ENCODE results near the gene VMAC. TPM values are rescaled to one million over a fixed set of nuclear protein-coding genes. Genes with fewer than 3 reads are reported as not detected.

VMAC gene
- total RNA-seq, 1 experiment from 2014 or later, result 1.8 TPM

DNA sequence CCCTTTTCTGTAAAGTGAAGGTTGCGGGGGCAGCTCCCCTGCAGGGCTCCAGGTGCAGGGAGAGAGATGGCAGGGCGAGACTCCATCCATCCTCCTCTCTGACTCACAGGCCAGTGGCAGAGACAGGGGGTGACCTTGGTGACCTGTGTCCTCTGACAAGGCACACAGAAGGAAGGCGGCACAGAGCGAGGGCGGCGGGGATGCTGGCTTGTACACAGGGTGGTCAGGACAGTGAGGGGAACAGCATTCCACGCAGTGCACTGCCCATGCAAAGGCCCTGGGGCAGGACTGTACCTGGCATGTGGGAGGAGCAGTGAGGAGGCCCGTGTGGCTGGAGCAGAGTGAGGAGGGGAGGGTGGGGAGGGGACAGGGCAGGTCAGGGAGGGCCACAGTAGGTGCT lies 8.8 kb upstream of the VMAC start:
- Histone ChIP-seq H3K27me3 (no peaks in the 10 kb centered on the region), H3K4me3 (no peak overlapping the region), H3K9me3 (no peaks in the 10 kb centered on the region), H3K36me3 (no peaks in the 10 kb centered on the region)
- no peak for DNase-seq

DNA sequence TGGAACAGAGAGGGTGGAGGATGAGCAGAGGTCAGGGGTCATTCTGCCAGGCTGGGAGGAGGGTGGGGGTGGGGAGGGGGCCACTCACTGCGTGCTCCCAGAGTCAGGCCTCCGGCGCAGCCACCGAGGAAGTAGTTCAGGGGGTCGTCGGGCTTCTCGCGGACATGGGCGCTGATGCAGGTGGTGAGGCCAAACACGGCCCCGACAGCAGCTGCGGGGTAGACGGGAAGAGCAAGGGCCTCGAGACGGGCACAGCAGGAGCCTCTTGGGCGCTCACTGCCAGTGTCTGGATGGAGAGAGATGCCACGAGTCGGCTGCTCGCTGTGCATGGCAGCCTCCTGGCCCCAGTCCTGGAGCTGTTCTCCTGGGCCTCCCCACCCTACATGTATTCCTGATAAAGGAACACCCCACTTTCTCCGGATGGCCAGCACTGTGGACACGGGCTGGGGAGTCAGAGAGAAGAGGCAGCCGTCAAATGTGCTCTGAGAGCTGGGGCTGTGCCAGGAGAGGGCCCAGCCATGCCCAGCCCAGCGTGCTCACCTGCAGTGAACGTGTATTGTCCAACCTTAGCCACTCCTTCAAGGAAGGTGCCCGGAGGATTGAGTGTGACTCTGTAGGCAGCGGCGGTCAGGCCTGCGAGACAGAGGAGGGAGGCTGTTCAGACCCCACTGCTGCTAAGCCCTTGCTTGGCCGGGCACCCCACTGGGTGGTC lies 8.2 kb upstream of the VMAC start:
- no peak for DNase-seq
- no peaks in the 10 kb centered on the region for H3K36me3 ChIP-seq
- no peaks in the 10 kb centered on the region for H3K27me3 ChIP-seq
- H3K4me3 ChIP-seq, result no peak overlapping the region
- no peaks in the 10 kb centered on the region for H3K9me3 ChIP-seq

DNA sequence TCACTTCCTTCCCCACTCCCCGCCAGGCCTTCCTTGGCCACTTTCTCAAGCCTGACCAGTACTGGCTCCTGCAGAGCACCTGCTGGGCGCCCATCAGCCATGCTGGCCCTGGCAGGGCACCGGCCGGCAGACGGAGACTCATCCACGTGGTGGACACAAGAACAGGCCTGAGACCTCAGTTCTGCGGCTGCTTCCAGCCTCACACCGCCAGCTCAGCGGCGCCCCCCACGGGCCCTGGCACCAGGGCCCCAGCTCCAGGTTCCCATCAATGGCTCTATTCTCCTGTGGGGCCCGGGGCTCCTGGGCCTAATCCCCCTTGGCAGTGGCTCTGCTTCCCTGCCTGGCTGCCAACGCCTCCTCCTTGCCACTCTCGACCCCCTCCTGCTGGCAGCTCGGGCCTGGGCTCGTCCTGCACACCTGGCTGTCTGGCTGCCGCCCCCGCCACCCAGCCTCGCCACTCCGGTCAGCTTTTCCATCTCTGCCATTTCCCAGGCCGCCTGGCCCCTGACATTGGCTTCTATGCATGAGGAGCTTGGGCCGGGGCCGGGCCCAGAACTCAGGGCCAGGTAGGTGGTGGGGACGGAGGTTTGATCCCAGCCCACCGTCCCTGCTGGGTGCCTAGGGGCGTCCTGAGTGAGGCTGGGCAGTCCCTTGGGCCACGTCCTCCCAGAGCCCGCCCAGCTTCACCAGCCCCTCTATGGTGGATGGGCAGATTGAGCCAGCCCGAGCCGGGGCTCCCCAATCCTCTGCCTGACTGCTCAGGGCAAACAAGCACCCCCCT lies 7.3 kb upstream of the VMAC start:
- no peaks in the 10 kb centered on the region for H3K36me3 ChIP-seq
- H3K4me3 ChIP-seq, result no peak overlapping the region
- no peak for DNase-seq
- no peaks in the 10 kb centered on the region for H3K27me3 ChIP-seq
- H3K9me3 ChIP-seq, result no peaks in the 10 kb centered on the region

DNA sequence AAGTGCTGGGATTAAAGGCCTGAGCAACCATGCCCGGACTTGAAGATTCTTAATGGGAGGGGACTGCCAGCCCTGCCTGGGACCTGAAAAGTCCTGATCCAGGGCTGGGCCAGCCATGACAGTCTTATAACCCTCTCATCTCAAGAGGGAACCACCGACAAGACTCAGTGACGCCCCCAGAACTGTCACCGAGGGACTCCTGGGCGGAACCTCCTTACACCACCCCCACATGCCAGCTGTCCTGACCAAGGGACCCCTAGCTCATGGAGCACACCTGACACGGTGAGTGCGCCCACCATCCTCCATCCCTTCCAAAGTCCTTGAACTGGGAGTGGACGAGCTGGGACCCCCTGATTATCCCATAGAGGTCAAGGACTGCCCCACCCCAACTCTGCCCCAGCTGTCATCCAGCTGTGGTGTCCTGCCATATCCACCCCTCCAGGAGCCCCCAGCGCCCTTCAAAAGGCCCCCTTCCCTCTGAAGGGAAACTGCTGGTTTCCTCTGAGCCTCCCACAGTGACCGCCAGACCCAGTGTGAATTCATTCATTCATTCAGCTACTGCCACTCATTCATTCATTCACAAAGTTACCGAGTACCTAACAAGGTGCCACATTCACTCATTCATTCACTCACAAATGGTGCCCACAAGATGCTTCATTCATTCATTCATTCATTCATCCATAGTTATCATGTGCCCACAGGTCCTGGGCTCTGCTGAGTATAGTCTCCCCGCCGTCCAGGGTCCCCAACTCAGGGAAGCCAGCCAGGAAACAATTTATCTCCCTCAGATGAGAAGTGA lies 4.7 kb upstream of the VMAC start:
- Histone ChIP-seq H3K4me3 (no peak overlapping the region), H3K36me3 (peaks cover 5% of the 10 kb centered on the region; the same call in 1 of the 2 replicates), H3K27me3 (no peaks in the 10 kb centered on the region), H3K9me3 (no peaks in the 10 kb centered on the region)
- DNase-seq, result no peak

DNA sequence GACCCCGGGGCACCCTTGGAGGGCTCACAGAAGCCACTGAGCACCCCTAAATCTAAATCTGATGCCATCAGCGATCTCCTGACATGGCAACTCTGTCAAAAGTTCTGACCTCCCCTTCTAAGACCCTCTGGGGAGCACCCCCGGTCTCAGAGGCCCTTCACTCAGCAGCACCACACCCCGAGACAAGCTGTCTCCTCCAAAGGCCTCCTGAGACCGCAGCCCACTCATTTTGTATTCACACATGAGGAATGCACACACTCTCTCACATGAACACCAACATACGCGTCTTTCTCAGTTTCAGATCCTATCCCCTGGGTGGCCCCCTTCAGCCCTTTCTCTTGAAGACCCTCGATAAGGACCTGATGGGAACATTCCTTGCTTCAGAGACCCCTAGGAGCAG lies 3.7 kb upstream of the VMAC start:
- H3K36me3 ChIP-seq, result peaks cover 5% of the 10 kb centered on the region; the same call in 1 of the 2 replicates
- no peak overlapping the region for H3K4me3 ChIP-seq
- H3K9me3 ChIP-seq, result no peaks in the 10 kb centered on the region
- no peak for DNase-seq
- H3K27me3 ChIP-seq, result no peaks in the 10 kb centered on the region

DNA sequence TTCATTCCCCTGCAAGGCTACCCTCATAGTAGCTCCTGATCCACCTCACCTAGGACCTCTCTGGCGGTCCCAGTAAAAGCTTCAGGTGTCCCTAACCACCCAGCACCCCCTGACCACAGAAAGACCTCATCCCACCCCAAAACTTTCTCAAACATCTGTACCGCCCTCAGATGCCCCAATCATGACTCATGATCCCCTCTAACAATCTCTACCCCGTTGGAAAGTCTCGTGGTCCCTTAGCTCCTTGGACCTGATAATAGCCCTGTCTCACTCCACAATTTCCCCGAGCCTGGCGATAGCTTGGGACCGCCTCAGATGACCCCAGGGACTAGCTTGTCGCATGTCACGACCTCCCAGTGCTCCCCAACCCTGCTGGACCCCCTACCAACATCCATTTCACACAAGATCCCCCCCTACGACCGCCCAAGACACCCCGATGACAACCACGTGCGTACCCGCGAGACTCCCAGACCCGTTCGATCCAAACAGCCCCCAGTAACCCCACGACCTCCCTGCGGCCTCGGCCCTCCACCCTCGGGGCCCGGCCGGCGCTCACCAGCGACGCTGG lies 1.5 kb upstream of the VMAC start:
- no peaks in the 10 kb centered on the region for H3K9me3 ChIP-seq
- DNase-seq, result no peak

DNA sequence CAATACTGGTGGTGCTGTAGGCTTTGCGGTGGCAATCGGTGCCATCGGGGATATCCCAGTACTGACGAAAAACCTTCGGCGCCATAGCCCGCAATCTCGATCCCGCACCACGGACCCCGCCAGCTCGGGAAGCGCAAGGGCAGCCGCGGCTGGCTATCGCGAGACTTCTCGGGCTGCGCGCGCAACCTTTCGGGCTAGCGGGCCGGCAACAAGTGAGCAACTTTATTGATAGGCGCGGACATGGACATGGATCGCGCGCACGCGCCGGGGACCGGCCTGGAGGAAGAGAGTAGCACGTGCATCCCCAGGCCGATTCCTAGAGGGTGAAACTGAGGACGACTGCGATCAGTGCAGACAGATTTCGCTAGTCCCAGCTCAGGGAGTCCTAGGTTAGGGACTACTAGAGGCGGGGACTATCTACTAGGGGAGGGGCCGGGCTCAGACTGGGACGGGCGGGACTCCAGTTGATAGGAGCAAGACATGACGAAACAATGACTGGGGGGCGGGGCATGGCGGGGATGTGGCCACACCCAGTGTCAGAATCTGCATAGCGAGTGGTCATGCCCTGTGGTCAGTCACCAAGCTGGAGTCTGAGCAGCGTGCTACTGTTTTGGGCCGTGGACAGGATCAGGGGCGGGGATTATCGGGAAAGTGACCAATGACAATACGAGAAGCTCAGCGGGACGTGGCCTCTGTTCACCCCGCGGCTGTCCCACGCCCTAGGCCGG lies 884 bp upstream of the VMAC start, which contains the start of gene NDUFA11:
Gene NDUFA11, minus strand, starts transcription at position 167 of the 728 bp plus-strand sequence. Its CDS starts 82 bp downstream, at position 85.
- Histone ChIP-seq H3K27me3 (no peaks in the 10 kb centered on the region), H3K36me3 (peaks cover 5% of the 10 kb centered on the region; the same call in 1 of the 2 replicates), H3K9me3 (no peaks in the 10 kb centered on the region), H3K4me3 (peak within 1 kb of the TSS; percentile 100)
- DNase-seq, result peak; percentile 93

More for the DNA sequence above, 1.5 kb upstream of the VMAC start:
- H3K27me3 ChIP-seq, result no peaks in the 10 kb centered on the region
- peaks cover 5% of the 10 kb centered on the region; the same call in 1 of the 2 replicates for H3K36me3 ChIP-seq
- peak overlapping the region; percentile 100 for H3K4me3 ChIP-seq

DNA sequence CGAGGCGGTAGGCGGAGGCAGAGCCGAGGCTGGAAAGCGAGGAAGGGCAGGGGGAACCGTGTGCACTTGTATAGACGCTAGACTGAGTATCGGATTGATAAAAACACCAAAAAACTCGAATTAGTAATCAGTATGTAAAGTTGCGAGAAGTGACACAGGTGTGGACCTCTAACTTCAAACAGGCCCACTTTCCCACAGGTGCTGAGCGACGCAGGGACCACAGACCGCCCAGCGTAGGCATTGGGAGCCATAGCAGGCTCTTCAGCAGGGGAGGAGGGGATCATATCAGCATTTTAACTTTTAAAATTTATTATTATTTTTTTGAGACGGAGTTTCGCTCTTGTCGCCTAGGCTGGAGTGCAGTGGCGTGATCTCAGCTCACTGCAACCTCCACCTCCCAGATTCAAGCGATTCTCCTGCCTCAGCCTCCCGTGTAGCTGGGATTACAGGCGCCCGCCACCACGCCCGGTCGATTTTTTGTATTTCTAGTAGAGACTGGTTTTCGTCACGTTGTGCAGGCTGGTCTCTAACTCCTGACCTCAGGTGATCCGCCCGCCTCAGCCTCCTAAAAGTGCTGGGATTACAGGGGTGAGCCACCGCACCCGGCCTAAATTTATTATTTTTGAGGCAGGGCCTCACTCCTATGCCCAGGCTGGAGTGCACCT lies 574 bp downstream of the VMAC start:
- H3K27me3 ChIP-seq, result no peaks in the 10 kb centered on the region

DNA sequence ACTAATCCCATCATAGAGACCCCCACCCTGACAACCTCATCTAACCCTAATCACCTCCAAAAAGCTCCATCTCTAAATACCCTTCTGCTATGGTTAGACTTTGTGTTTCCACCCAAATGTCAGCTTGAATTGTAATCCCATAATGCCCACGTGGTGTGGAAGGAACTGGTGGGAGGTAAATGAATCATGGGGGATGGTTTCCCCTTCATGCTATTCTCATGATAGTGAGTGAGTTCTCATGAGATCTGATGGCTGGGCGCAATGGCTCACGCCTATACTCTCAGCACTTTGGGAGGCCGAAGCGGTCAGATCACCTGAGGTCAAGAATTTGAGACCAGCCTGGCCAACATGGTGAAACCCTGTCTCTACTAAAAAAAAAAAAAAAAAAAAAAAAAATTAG lies 2.6 kb downstream of the VMAC start:
- no peaks in the 10 kb centered on the region for H3K9me3 ChIP-seq
- no peaks in the 10 kb centered on the region for H3K27me3 ChIP-seq
- peaks cover 5% of the 10 kb centered on the region; the same call in 1 of the 2 replicates for H3K36me3 ChIP-seq
- no peak overlapping the region for H3K4me3 ChIP-seq
- no peak for DNase-seq

More for the DNA sequence above, 574 bp downstream of the VMAC start:
- H3K9me3 ChIP-seq, result no peaks in the 10 kb centered on the region
- no peak for DNase-seq
- peaks cover 5% of the 10 kb centered on the region; the same call in 1 of the 2 replicates for H3K36me3 ChIP-seq
- H3K4me3 ChIP-seq, result peak overlapping the region; percentile 100

DNA sequence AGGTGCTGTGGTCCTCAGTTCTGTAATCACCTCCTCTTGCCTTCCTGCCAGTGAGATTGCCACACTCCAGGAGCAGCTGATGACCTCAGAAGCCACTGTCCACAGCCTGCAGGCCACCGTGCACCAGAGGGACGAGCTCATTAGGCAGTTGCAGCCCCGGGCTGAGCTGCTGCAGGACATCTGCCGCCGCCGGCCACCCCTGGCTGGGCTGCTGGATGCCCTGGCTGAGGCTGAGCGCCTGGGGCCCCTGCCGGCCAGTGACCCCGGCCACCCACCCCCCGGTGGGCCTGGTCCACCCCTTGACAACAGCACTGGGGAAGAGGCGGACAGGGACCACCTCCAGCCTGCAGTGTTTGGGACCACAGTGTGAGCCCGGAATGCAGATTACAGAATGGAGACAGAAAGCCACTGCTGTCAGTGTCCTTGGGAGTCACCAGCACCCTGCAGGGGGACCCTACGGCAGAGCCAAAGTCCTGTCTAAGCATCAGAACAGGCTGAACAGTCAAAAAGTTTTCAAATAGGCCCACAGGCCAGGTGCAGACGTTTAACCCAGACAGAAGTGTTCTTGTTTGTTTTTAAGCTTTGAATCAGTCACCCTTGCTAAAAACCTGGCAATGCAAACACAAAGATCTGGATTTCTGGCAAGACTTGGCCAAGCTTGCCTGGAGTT lies 4.2 kb downstream of the VMAC start:
- H3K9me3 ChIP-seq, result no peaks in the 10 kb centered on the region
- no peaks in the 10 kb centered on the region for H3K27me3 ChIP-seq
- H3K36me3 ChIP-seq, result no peaks in the 10 kb centered on the region
- H3K4me3 ChIP-seq, result no peak overlapping the region
- no peak for DNase-seq

DNA sequence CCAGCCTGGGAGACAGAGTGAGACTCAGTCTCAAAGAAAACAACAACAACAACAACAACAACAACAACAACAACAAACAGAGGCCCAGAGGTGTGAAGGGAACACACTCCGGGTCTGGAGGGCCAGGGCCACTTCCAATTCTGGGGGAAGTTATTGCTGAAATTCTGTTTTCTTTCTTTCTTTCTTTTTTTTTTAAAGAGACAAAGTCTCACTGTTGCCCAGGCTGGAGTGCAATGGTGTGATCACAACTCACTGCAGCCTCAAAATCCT lies 5.9 kb downstream of the VMAC start:
- no peak overlapping the region for H3K4me3 ChIP-seq
- H3K27me3 ChIP-seq, result no peaks in the 10 kb centered on the region
- H3K36me3 ChIP-seq, result no peaks in the 10 kb centered on the region
- no peak for DNase-seq
- no peaks in the 10 kb centered on the region for H3K9me3 ChIP-seq

DNA sequence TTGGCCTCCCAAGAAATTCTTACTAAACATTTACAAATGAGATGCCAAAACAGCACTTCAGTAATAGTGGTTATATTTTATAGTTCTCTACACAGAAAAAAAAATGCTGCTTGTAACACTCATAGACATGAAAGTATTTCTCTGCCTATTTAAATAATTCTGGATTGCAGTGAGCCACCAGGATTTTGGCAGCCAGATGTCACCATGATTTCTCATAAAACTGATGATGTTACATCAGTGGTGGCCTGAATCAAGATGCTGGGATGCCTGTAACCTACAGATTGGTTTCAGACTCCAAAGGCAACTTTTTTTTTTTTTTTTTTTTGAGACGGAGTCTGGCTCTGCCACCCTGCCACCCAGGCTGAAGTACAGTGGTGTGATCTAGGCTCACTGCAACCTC lies 6.7 kb downstream of the VMAC start:
- Histone ChIP-seq H3K36me3 (no peaks in the 10 kb centered on the region), H3K4me3 (no peak overlapping the region), H3K27me3 (no peaks in the 10 kb centered on the region), H3K9me3 (no peaks in the 10 kb centered on the region)
- DNase-seq, result no peak

DNA sequence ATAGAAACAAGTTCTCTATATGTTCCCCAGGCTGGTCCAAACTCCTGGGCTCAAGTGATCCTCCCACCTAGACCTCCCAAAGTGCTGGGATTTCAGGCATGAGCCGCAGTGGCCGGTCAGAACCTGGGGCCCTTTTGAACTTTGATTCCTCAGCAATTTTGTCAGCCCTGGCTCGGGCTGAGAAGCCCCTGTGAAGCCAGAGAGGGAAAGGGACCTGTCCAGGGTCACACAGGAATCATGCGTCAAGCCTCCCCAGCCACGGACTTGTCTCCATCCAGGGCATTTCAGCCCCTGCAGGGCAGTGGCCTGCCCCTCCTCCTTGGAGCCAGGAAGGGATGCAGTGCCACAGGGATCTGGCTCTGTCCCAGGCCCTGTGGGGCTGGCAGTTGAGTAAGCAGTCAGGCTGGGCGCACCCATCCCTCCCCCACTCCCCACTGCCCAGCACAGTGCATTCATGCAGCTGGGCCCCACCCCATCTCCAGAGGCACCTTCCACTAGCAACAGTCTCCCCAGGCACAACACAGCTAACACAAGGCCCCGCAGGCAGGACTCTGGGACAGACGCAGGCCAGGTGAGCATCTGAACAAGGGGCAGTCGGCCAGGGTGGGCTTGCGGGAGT lies 9.2 kb downstream of the VMAC start, which contains the start of gene CAPS:
Gene CAPS, plus strand, starts transcription at position 516 of the 619 bp plus-strand sequence. CDS start 153 bp downstream, outside the sequence.
- peak; percentile 56 for DNase-seq
- no peak within 1 kb of the TSS for H3K4me3 ChIP-seq
- H3K27me3 ChIP-seq, result no peaks in the 10 kb centered on the region
- H3K36me3 ChIP-seq, result no peaks in the 10 kb centered on the region
- no peaks in the 10 kb centered on the region for H3K9me3 ChIP-seq

DNA sequence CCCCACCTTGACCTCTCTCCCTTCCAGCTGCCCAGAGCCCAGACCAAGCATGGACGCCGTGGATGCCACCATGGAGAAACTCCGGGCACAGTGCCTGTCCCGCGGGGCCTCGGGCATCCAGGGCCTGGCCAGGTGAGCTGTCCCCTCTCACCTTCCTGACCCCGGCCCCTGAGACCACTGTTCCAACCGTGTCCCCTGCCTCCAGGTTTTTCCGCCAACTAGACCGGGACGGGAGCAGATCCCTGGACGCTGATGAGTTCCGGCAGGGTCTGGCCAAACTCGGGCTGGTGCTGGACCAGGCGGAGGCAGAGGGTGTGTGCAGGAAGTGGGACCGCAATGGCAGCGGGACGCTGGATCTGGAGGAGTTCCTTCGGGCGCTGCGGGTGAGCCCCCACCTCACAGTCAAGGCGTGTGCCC lies 9.7 kb downstream of the VMAC start:
- Histone ChIP-seq H3K4me3 (no peak overlapping the region), H3K27me3 (no peaks in the 10 kb centered on the region), H3K36me3 (no peaks in the 10 kb centered on the region), H3K9me3 (no peaks in the 10 kb centered on the region)
- DNase-seq, result no peak

Data from MG63 (cell line).